ENCODE results near the gene MPV17L. TPM values are rescaled to one million over a fixed set of nuclear protein-coding genes. Genes with fewer than 3 reads are reported as not detected.

The MPV17L gene
- polyA plus RNA-seq, 2 of the 4 experiments (the other 2 are of a cell fraction) = 3.7 to 5.8 TPM

DNA sequence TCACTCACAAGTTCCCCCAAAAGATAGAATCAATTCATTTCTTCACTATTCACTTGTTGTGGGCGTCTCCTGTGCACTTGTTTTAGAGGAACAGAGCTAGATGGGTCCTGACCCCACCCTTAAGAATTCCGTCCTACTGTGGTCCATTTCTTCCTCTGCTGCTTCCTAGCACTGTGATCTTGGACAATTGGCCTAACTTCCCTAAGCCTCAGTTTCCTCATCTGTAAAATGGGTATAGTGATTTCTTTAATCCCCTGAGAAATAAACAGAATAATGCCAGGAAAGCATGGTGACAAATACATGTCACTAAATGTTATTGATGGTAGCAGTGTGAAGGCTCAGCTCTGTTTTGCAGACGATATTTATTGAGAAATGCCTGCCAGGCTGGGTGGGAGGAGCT lies 48.7 kb downstream of the MPV17L start:
- no peak for DNase-seq (ENCODE audit: low read depth in 1 of 2, low spot score in 1 of 2)
- WGBS (ENCODE audit: missing lambda C conversion rate) = 98% methylated on average over 3 of the region's 3 CpGs
- no peak for ATAC-seq
- peaks cover 43% of the 10 kb centered on the region for H3K4me1 ChIP-seq
- H3K4me2 ChIP-seq = no peak overlapping the region
- ChIA-PET POLR2A (interaction anchor here (1.1 to 1.4 kb wide), 2 partner anchors 10 to 47 kb away, joined by 3 to 4 read pairs; partner anchors contain the start of gene BMERB1), CTCF (interaction anchor here (0.6 to 1.6 kb wide), 5 partner anchors 13 to 106 kb away, joined by 3 to 7 read pairs (median 4); no protein-coding TSS in a partner anchor)
- H3K27ac ChIP-seq = peak overlapping the region in 1 of 2 experiments; percentile 85; a peak in 1 of 6 replicates
- peaks cover 9% of the 10 kb centered on the region; the same call in 1 of the 3 replicates for H3K9me3 ChIP-seq
- FAIRE-seq = no peak
- peak; percentile 93 for TF ChIP-seq KDM1A (IDR thresholded peaks at IDR 0.05; ENCODE audit: low read depth)
- TF ChIP-seq HDAC2 (IDR thresholded peaks at IDR 0.05) = 0 out of 2 replicates have a peak, but pooled peaks have one; percentile 21
- no peak for TF ChIP-seq MAZ (IDR thresholded peaks at IDR 0.05; ENCODE audit: borderline replicate concordance, low read depth, low read length)
- TF ChIP-seq CBX2 (IDR thresholded peaks at IDR 0.05; ENCODE audit: borderline replicate concordance, low read depth) = no peak
- no peak overlapping the region for H3K4me3 ChIP-seq

DNA sequence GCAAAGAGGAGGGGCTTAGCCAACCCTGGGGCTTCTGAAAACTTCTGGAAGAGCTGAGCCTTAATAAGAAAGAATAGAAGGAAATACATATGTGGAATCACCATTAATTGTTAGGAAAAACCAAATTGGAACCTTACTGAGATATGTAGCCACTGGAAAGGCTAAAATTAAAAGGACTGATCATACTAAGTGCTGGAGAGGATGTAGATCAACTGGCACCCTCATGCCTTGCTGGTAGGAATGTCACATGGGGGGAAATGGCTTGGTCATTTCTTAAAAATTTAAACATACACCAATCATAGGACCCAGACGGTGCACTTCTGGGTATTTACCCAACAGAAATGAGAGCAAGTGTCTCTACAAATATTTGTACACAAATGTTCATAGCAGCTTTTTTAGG lies 49.9 kb downstream of the MPV17L start:
- no peak for DNase-seq (ENCODE audit: low read depth in 1 of 2, low spot score in 1 of 2)
- Histone ChIP-seq H3K27ac (no peak overlapping the region), H3K4me3 (no peak overlapping the region), H3K9me3 (peaks cover 9% of the 10 kb centered on the region; the same call in 1 of the 3 replicates), H3K4me2 (no peak overlapping the region), H3K4me1 (peaks cover 32% of the 10 kb centered on the region)
- POLR2A ChIA-PET = no interaction called here
- CTCF ChIA-PET = interaction anchor here (1.5 to 1.6 kb wide), 2 partner anchors 19 to 105 kb away, joined by 3 to 4 read pairs; no protein-coding TSS in a partner anchor
- TF ChIP-seq, protein P1, sequence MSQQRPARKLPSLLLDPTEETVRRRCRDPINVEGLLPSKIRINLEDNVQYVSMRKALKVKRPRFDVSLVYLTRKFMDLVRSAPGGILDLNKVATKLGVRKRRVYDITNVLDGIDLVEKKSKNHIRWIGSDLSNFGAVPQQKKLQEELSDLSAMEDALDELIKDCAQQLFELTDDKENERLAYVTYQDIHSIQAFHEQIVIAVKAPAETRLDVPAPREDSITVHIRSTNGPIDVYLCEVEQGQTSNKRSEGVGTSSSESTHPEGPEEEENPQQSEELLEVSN (IDR thresholded peaks at IDR 0.05; ENCODE audit: borderline replicate concordance, low read depth) = no peak
- no peak for TF ChIP-seq MAFK (IDR thresholded peaks at IDR 0.05; ENCODE audit: partially characterized antibody)
- FAIRE-seq = no peak
- 47% methylated on average over 1 of the region's 1 CpG for WGBS (ENCODE audit: missing lambda C conversion rate)
- ATAC-seq = no peak

DNA sequence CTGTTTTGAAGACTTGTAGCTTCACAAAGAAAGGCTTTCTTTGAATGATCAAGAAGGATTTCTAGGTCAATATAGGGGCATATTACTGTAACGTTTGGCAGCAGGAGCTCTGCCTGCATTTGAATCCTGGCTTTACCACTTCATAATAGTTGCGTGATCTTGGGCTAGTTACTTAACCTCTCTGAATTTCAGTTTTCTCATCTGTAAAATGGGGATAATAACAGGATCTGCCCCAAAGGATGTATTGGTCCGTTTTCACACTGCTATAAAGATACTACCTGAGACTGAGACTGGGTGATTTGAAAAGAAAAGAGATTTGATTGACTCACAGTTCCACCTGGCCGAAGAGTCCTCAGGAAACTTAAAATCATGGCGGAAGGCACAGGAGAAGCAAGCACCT lies 51.3 kb downstream of the MPV17L start:
- ChIA-PET POLR2A (no interaction called here), CTCF (interaction anchor here (0.7 kb wide), 1 partner anchor 20 kb away, joined by 3 read pairs; no protein-coding TSS in a partner anchor)
- Histone ChIP-seq H3K4me1 (peaks cover 22% of the 10 kb centered on the region), H3K9me3 (peaks cover 5% of the 10 kb centered on the region; the same call in 1 of the 3 replicates), H3K4me2 (no peak overlapping the region), H3K27ac (no peak overlapping the region), H3K4me3 (no peak overlapping the region)
- no peak for TF ChIP-seq RAD21 (conservative IDR thresholded peaks at IDR 0.05 in 1 of 2, IDR thresholded peaks at IDR 0.05 in 1 of 2)
- no peak for TF ChIP-seq HOXB5 (CRISPR knock-in tag; IDR thresholded peaks at IDR 0.05)
- TF ChIP-seq EHMT2 (IDR thresholded peaks at IDR 0.05; ENCODE audit: low read depth) = no peak
- ATAC-seq = no peak
- FAIRE-seq = no peak
- DNase-seq (ENCODE audit: low read depth in 1 of 2, low spot score in 1 of 2) = no peak
- WGBS (ENCODE audit: missing lambda C conversion rate) = 87% methylated on average over 5 of the region's 5 CpGs

DNA sequence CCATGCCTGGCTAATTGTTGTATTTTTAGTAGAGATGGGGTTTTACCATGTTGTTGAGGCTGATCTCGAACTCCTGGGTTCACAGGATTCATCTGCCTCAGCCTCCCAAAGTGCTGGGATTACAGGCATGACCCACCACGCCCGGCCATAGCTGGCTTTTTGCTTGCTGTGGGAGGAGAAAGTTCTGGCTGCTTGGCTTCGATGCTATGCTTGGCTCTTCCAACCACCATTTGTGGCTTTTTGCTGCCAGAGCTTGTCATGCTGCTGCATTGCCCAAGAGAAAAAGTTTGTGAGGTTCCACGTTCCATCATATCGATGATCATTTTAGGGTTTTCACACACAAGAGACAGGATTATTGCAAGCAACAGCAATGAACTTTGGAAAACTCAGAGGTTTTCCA lies 55.1 kb downstream of the MPV17L start:
- ChIA-PET POLR2A (no interaction called here), CTCF (interaction anchor here (1.2 to 2.3 kb wide), 3 partner anchors 11 to 26 kb away, joined by 3 to 10 read pairs (median 4); no protein-coding TSS in a partner anchor)
- Histone ChIP-seq H3K4me1 (peaks cover 18% of the 10 kb centered on the region), H3K27ac (no peak overlapping the region), H3K4me3 (no peak overlapping the region), H3K4me2 (no peak overlapping the region), H3K9me3 (0 out of 3 replicates have a peak, but pooled peaks cover 1% of the 10 kb centered on the region)
- 85% methylated on average over 6 of the region's 6 CpGs for WGBS (ENCODE audit: missing lambda C conversion rate)
- DNase-seq (ENCODE audit: low read depth in 1 of 2, low spot score in 1 of 2) = no peak
- TF ChIP-seq TFCP2L1 (CRISPR knock-in tag; IDR thresholded peaks at IDR 0.05) (no peak), RCOR1 (IDR thresholded peaks at IDR 0.05; ENCODE audit: low read depth, low read length) (no peak), CHD4 (IDR thresholded peaks at IDR 0.05; ENCODE audit: borderline replicate concordance) (no peak), RNF2 (IDR thresholded peaks at IDR 0.05; ENCODE audit: borderline replicate concordance, low read depth) (no peak), MAFK (IDR thresholded peaks at IDR 0.05; ENCODE audit: partially characterized antibody) (no peak), RFX5 (IDR thresholded peaks at IDR 0.05) (no peak), ESRRA (IDR thresholded peaks at IDR 0.05; ENCODE audit: borderline replicate concordance, low read length) (no peak), HDAC2 (IDR thresholded peaks at IDR 0.05) (no peak)
- no peak for ATAC-seq
- no peak for FAIRE-seq

Measured in A549 (cell line).